ENCODE results near the gene TOP2B.

DNA sequence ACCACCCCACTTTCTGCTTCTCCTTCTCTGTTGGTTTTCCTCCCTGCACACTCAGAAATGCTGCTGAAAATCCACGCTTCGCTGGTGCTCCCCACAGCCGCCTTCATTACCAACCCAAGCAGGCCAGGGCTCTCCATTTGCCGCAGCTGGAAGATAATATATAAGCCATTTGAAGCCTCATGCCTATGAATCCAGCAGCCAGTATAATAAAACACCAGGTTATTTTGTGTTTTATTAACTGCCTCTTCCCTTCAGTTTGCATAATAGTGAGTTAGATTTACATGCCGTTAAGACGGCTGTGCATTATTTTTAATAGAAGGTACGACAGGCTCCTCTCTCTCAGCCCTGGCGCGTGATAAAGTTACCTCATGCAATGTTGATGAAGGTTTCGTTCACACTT, 86.6 kb downstream of the TOP2B start:
- TF ChIP-seq, protein P1, sequence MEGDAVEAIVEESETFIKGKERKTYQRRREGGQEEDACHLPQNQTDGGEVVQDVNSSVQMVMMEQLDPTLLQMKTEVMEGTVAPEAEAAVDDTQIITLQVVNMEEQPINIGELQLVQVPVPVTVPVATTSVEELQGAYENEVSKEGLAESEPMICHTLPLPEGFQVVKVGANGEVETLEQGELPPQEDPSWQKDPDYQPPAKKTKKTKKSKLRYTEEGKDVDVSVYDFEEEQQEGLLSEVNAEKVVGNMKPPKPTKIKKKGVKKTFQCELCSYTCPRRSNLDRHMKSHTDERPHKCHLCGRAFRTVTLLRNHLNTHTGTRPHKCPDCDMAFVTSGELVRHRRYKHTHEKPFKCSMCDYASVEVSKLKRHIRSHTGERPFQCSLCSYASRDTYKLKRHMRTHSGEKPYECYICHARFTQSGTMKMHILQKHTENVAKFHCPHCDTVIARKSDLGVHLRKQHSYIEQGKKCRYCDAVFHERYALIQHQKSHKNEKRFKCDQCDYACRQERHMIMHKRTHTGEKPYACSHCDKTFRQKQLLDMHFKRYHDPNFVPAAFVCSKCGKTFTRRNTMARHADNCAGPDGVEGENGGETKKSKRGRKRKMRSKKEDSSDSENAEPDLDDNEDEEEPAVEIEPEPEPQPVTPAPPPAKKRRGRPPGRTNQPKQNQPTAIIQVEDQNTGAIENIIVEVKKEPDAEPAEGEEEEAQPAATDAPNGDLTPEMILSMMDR (conservative IDR thresholded peaks at IDR 0.05): no peak
- TF ChIP-seq EZH2 (IDR thresholded peaks at IDR 0.05; ENCODE audit: low read depth): no peak
